Fibroblast of the conjunctiva (primary cell): ENCODE results near the gene PEX5L.
"Not testable (repeated sequence)": the region's sequence is repeated elsewhere in the genome, so short reads cannot be mapped to it uniquely, and the experiment has no call there.

Experiments
- DNase-seq: peaks from one replicate; pipeline ENCODE4 v3.0.0-alpha.2; 2010; ENCODE audit warnings: low read depth

Gene PEX5L

GRCh38 chr3:179833294-179833693 is 203.4 kb downstream of the PEX5L start:
- DNase-seq = no peak

GRCh38 chr3:179832333-179832854 is 204.3 kb downstream of the PEX5L start:
- DNase-seq = no peak

DNA sequence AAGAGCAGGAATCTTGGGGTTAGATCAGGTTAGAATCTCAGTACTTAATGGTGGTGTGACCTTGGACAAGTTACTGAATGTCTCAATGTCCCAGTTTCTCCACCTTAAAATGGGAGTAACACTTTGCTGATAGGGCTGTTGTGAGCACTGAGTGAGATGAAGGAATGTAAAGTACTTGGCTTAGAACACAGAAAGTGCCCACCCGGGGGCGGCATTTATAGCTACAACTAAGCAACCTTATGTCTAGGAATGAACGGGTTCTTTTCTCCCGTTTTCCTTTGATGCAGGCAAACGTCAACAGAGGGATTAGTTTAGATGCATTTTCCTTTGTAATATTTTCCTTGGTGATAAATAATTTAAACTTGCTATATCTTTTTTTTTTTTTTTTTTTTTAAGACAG is 207.3 kb downstream of the PEX5L start:
- DNase-seq = no peak

- DNase-seq = no peak
Observed at GRCh38 chr3:179828738-179829137, 208.0 kb downstream of the PEX5L start.

- DNase-seq = no peak
Observed at GRCh38 chr3:179826247-179826637, 210.5 kb downstream of the PEX5L start.

DNA sequence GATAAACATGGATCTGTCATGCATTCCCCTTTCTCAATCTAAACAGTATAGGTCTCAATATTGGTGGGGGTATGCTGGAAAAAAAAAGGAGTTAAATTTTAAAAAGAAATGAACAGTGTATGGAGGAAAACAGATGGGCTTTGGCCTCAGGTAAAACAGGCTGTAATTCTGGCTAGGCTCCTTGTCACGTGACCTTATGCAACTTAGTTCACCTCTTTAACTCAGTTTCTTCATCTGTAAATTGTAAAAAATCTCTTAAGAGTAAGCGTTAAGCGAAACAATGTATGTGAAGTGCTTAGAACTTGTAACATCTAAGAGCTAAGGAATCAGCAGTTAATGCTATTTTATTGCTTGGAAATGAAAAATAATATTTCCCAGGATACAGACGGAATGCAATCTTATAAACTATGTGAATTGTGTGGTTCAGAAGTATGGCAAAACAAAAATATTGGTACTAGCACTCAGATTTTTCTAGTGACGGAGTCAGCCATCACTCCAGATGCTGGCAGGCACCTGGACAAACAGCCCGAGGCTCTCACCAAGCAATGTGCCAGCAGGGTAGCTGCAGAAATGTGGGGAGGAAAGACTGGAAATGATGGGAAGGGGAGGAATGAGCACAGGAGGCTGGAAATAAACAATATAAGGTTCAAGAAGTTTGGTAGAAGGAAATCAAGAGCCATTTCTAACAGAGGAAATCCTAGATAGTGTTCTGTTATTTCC is 211.1 kb downstream of the PEX5L start:
- no peak for DNase-seq

- DNase-seq = no peak
Observed at GRCh38 chr3:179822296-179822695, 214.4 kb downstream of the PEX5L start.

DNA sequence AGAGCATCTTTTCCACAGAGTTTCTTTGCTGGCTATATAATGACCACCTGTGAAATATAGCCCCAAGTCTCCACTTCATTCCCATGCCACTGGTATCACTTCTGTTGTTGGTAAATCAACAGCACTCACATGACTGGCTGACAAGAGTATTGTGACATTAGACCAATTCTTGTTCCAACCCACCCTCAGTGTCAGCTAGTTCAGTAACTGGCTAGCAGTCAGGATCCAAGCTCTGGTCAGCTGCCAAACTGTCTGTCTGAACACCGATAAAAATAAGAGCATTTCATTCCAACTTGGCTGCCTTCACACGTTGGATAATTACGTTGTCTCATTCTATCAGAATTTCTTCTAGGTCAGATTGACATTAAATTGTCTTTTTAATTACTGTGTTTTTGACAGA is 217.4 kb downstream of the PEX5L start:
- DNase-seq = no peak

GRCh38 chr3:179812096-179812382 is 224.7 kb downstream of the PEX5L start:
- no peak for DNase-seq

- DNase-seq = peak; percentile 68
Observed at GRCh38 chr3:179811321-179812095, 225.2 kb downstream of the PEX5L start.

GRCh38 chr3:179809639-179810038 is 227.1 kb downstream of the PEX5L start:
- no peak for DNase-seq

GRCh38 chr3:179807588-179807987 is 229.1 kb downstream of the PEX5L start:
- no peak for DNase-seq

GRCh38 chr3:179806177-179806576 is 230.6 kb downstream of the PEX5L start:
- DNase-seq = no peak

DNA sequence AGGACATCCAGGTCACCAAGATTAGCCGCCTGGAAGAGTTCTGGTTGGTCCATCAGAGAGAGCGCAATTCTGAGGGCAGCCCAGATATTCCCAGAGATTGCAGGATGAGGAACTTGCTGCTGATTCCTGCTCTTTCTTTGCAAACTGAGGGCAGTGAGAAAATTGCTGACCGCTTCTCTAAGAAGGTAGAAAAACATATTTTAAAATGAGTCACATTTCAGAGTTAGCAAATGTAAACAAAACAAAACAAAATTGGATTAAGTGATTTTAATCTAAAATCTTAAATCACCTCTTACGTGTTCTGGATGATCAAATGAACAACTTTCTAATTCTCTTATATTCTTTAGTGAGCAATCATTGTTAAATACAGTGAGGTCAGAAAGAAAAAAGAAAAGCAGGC is 234.9 kb downstream of the PEX5L start:
- DNase-seq = no peak

GRCh38 chr3:179801263-179801662 is 235.5 kb downstream of the PEX5L start:
- peak; percentile 93 for DNase-seq

- no peak for DNase-seq
Observed at GRCh38 chr3:179797192-179797591, 239.5 kb downstream of the PEX5L start.

GRCh38 chr3:179796421-179796820 is 240.3 kb downstream of the PEX5L start:
- DNase-seq = no peak

GRCh38 chr3:179794355-179794754 is 242.4 kb downstream of the PEX5L start:
- no peak for DNase-seq

DNA sequence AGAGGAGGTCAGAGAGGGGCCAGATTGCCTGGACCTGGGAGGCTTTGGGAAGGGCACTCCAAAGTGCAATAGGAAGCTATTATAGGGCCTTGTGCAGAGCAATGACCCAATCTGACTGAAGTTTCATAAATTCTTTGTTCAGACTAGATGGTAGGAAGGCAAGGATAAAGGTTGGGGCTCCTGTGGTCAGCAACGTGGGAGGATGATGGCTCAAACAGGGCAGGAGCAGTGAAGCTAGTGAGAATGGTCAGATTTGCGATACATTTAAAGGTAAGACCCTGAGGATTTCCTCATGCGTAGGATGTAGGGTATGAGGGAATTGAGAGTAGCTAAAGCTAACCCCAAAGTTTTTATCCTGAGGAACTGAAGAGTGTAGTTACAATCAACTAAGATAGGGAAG is 244.9 kb downstream of the PEX5L start:
- DNase-seq = no peak

GRCh38 chr3:179788996-179789395 is 247.7 kb downstream of the PEX5L start:
- DNase-seq = no peak

DNA sequence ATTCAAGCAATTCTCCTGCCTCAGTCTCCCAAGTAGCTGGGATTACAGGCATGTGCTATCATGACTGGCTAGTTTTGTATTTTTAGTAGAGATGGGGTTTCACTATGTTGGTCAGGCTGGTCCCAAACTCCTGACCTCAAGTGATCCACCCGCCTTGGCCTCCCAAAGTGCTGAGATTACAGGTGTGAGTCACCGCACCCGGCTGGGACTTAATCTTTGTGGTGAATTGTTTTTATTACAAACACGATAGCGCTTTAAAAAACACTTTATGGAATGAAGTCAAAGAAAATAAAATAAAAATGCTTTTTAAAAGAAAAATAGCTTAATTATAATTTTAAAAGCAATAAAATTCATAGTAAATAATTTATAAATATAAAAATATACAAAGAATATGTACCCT is 253.9 kb downstream of the PEX5L start:
- DNase-seq = not testable (repeated sequence)

DNA sequence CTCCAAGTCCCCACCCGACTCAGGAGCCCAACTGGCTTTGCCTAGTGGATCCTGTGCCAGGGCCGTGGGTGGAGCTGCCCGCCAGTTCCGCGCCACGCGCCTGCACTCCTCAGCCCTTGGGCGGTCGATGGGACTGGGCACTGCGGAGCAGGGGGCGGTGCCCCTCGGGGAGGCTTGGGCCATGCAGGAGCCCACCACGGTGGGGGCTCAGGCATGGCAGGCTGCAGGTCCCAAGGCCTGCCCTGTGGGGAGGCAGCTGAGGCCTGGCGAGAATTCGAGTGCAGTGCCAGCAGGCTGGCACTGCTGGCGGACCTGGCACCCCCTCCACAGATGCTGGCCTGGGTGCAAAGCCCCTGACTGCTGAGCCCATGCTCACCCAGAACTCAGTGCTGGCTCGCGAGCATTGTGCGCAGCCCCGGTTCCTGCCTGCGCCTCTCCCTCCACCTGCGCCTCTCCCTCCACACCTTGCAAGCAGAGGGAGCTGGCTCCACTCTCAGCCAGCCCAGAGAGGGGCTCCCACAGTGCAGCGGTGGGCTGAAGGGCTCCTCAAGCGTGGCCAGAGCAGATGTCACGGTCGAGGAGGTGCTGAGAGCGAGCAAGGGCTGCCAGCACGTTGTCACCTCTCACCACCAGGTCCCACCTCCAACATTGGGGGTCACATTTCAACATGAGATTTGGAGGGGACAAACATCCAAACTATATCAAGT is 261.2 kb downstream of the PEX5L start:
- no peak for DNase-seq

GRCh38 chr3:179772297-179772696 is 264.4 kb downstream of the PEX5L start:
- DNase-seq = no peak
